ENCODE data around the gene UQCRFS1.

DNA sequence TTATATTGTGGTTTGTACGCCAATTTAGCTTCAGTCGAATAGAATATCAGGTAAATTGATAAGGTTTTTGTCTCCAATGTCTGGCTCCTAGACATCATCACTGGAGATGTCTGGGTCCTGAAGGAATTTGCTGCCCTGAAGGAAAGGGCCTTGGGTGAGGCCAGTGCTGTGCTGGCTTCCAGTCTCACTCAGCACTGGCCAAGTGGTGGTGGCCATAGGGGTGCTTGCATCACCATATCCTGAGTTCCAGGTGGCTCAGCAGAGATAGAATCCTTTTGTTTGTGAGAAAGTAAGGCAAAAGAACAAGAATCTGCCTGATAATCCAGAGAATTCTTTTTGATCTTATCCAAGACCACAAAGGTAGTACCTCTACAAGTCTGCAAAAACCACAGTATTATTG, 39.1 kb downstream of the UQCRFS1 start:
- TF ChIP-seq, protein P1, sequence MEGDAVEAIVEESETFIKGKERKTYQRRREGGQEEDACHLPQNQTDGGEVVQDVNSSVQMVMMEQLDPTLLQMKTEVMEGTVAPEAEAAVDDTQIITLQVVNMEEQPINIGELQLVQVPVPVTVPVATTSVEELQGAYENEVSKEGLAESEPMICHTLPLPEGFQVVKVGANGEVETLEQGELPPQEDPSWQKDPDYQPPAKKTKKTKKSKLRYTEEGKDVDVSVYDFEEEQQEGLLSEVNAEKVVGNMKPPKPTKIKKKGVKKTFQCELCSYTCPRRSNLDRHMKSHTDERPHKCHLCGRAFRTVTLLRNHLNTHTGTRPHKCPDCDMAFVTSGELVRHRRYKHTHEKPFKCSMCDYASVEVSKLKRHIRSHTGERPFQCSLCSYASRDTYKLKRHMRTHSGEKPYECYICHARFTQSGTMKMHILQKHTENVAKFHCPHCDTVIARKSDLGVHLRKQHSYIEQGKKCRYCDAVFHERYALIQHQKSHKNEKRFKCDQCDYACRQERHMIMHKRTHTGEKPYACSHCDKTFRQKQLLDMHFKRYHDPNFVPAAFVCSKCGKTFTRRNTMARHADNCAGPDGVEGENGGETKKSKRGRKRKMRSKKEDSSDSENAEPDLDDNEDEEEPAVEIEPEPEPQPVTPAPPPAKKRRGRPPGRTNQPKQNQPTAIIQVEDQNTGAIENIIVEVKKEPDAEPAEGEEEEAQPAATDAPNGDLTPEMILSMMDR (IDR thresholded peaks at IDR 0.05) = no peak
- no peak for TF ChIP-seq POLR2A (IDR thresholded peaks at IDR 0.05)

All from Peyer's patch (tissue), 4 donors.